Osteocyte (in vitro differentiated cells): ENCODE results near the gene MON2. TPM values are rescaled to one million over a fixed set of nuclear protein-coding genes. Genes with fewer than 3 reads are reported as not detected.
A peak's percentile ranks its signal among the peaks of the same experiment; 100 is the strongest.

Source experiments
- DNase-seq: peaks from one replicate; pipeline ENCODE4 v3.0.0; 2021; ENCODE audit warnings: mixed read lengths; ENCODE audit not compliant: unreplicated experiment; ENCODE audit errors: extremely low spot score
- H3K27ac Mint-ChIP-seq: one replicate; pipeline ENCODE4 v1.8.0; 2021; ENCODE audit warnings: mild to moderate bottlenecking, mixed read lengths; ENCODE audit not compliant: unreplicated experiment
- H3K27me3 Mint-ChIP-seq: one replicate; pipeline ENCODE4 v1.8.0; 2021; ENCODE audit warnings: mixed read lengths; ENCODE audit not compliant: unreplicated experiment
- H3K36me3 Mint-ChIP-seq: one replicate; pipeline ENCODE4 v1.8.0; 2021; ENCODE audit warnings: mixed read lengths; ENCODE audit not compliant: unreplicated experiment
- H3K4me1 Mint-ChIP-seq: one replicate; pipeline ENCODE4 v1.8.0; 2021; ENCODE audit warnings: mixed read lengths; ENCODE audit not compliant: unreplicated experiment
- H3K4me3 Mint-ChIP-seq: one replicate; pipeline ENCODE4 v1.8.0; 2021; ENCODE audit warnings: mild to moderate bottlenecking, moderate library complexity, mixed read lengths; ENCODE audit not compliant: unreplicated experiment
- H3K9me3 Mint-ChIP-seq: one replicate; pipeline ENCODE4 v1.8.0; 2021; ENCODE audit warnings: mixed read lengths; ENCODE audit not compliant: unreplicated experiment
- CTCF ChIP-seq: fragments of 200-600 bp; sonication (generic); IDR thresholded peaks from 2 replicates; pipeline ENCODE4 v1.5.0; 2021; ENCODE audit warnings: antibody characterized with exemption, mild to moderate bottlenecking, moderate library complexity
- long read RNA-seq: library from polyadenylated mRNA; unstranded; transcript quantifications from one replicate; pipeline ENCODE4 v2.0.0, GENCODE V29; 2021
- total RNA-seq: library from RNA; stranded (reverse); gene quantifications from 2 replicates; pipeline ENCODE4 v1.2.1, GENCODE V29; 2021

Gene MON2
- total RNA-seq, result 53.4 and 64.0 TPM in 2 replicates
- long read RNA-seq, partial matches to known transcripts, result 23 of 34 reads
- long read RNA-seq, other reads (novel, unspliced or antisense), result 10 of 34 reads

- no peak for TF ChIP-seq CTCF
- Mint-ChIP-seq H3K9me3 (peaks cover 13% of the 10 kb centered on the region), H3K27ac (peak within 1 kb of the TSS; percentile 95), H3K36me3 (peaks cover 4% of the 10 kb centered on the region), H3K27me3 (no peaks in the 10 kb centered on the region), H3K4me1 (peaks cover 30% of the 10 kb centered on the region), H3K4me3 (peak within 1 kb of the TSS; percentile 90)
- peak; percentile 95 for DNase-seq
Measured at GRCh38 chr12:62466594-62467491, at the start of gene MON2. MON2 (plus strand) TSS chr12:62466826; CDS start chr12:62467208, 382 bp downstream.

- no peak overlapping the region for H3K27ac Mint-ChIP-seq
- H3K4me3 Mint-ChIP-seq, result no peak overlapping the region
- peaks cover 19% of the 10 kb centered on the region for H3K27me3 Mint-ChIP-seq
- no peak for DNase-seq
- H3K9me3 Mint-ChIP-seq, result peaks cover 50% of the 10 kb centered on the region
- H3K36me3 Mint-ChIP-seq, result no peaks in the 10 kb centered on the region
- no peak for TF ChIP-seq CTCF
- H3K4me1 Mint-ChIP-seq, result no peaks in the 10 kb centered on the region
Measured at GRCh38 chr12:62426089-62426488, 40.5 kb upstream of the MON2 start.

- H3K36me3 Mint-ChIP-seq, result no peaks in the 10 kb centered on the region
- H3K27me3 Mint-ChIP-seq, result peaks cover 36% of the 10 kb centered on the region
- no peak for TF ChIP-seq CTCF
- H3K4me1 Mint-ChIP-seq, result no peaks in the 10 kb centered on the region
- peaks cover 26% of the 10 kb centered on the region for H3K9me3 Mint-ChIP-seq
- no peak for DNase-seq
- H3K27ac Mint-ChIP-seq, result no peak overlapping the region
- H3K4me3 Mint-ChIP-seq, result no peak overlapping the region
Measured at GRCh38 chr12:62429457-62429856, 37.2 kb upstream of the MON2 start.

- DNase-seq, result no peak
- no peak for TF ChIP-seq CTCF
- no peak overlapping the region for H3K27ac Mint-ChIP-seq
- peaks cover 14% of the 10 kb centered on the region for H3K4me1 Mint-ChIP-seq
- H3K27me3 Mint-ChIP-seq, result peaks cover 42% of the 10 kb centered on the region
- no peaks in the 10 kb centered on the region for H3K36me3 Mint-ChIP-seq
- H3K4me3 Mint-ChIP-seq, result peak overlapping the region; percentile 77
- H3K9me3 Mint-ChIP-seq, result peaks cover 15% of the 10 kb centered on the region
Measured at GRCh38 chr12:62434494-62435302, 31.9 kb upstream of the MON2 start.
